GM18867 (cell line): ENCODE data around the gene OR13J1.

ENCODE experiments used
- ATAC-seq: cut with Tn5 transposase; IDR thresholded peaks from one replicate; pipeline ENCODE4 v1.9.1; 2021; ENCODE audit warnings: mild to moderate bottlenecking, moderate library complexity; ENCODE audit not compliant: unreplicated experiment

The OR13J1 gene

DNA sequence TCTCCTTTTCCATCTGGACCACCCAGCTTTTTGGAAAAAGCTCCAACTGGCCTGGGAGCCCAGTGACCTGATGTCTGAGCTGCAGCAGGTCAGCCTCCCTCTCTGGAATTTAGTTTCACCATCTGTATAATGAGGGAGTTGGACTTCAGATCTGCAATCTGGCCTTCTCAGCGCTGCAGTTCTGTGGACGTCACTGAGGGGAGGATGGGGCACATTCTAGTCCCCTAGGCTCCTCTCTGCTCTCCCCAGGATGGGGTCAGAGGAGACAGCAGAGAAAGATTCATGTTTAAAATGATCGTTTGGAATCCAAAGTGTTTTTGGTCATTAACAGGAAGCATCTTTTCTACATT is 10.2 kb downstream of the OR13J1 start:
- ATAC-seq, result no peak

DNA sequence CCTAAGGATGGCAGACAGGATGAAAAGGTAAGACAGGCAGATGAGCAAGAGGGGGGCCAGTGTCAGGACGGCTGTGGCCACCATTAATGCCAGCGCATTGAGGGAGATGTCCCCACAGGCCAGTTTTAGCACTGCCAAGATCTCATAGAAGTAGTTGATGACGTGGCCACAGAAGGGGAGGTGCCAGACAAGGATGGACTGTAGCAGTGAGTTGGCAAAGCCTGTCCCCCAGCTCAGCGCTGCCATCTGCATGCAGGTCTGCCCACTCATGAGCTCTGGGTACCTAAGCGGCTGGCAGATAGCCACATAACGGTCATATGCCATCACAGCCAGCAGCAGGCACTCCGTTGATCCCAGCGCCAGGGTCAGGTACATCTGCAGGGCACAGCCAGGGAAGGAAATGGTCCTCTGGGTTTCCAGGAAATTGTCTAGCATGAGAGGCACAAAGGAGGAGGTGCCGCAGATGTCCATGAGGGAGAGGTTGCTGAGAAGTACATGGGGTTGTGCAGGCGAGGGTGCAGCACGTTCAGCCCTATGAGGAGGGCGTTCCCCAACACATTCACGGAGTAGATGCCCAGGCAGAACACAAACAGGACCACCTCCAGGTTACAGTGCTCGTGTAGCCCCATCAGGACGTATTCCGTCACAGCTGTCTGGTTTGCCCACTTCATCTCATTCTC is 10.8 kb downstream of the OR13J1 start:
- ATAC-seq, result no peak

DNA sequence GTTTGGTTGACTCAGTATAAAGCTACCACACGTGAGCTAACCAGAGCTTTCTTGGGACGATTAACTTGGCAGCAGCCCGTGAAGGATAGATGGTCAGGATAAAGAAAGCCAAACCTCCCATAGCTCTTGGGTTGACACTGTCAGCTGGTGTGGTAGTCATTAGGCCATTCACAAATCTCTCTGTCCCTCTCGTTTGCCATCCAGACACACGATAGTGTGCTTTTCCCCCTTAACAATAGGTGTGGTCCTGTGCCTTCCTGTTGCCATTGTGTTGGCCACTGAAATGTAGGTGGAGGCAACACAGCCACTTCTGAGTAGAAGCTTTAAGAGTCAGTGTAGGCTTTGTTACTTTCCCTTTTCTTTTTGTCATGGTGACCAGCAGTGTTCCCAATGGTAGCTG is 11.7 kb downstream of the OR13J1 start:
- no peak for ATAC-seq

DNA sequence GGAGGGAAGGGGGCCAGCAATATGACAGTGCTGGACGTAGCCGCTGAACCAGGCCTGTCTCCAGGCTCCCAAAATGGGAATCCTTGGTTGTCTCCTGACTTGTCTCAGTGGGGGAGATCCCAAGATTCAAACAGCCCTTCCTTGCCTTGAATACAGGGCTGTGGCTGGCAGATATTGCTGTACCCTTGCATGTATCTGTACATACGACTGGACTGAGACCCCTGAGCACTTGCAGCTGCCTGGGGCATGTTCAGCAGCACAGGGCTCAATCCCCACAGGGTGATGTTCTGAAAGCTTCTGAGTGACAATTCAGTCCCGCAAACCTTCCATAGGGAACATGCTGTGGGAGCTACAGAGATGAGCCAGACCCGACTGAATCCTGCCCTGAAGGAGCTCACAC is 13.3 kb downstream of the OR13J1 start:
- no peak for ATAC-seq

DNA sequence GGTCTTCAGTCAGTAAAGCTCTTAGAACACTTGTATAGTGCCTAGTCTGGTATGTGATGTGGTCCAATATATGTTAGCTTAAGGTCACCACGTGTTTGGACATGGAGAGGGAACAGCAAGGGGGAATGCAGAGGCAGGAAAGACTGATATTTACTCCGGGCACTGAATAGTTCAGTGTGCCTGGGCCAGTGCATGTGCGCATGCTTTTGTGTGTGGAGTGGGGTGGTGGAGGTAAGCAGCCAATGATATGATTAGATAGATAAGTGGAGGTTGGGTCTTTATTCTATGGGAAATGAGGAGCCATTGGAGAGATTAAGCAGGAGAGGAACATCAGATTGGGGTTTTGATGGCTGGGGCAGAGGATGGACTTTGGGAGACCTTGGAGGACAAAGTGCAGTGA is 14.0 kb downstream of the OR13J1 start:
- ATAC-seq, result no peak

DNA sequence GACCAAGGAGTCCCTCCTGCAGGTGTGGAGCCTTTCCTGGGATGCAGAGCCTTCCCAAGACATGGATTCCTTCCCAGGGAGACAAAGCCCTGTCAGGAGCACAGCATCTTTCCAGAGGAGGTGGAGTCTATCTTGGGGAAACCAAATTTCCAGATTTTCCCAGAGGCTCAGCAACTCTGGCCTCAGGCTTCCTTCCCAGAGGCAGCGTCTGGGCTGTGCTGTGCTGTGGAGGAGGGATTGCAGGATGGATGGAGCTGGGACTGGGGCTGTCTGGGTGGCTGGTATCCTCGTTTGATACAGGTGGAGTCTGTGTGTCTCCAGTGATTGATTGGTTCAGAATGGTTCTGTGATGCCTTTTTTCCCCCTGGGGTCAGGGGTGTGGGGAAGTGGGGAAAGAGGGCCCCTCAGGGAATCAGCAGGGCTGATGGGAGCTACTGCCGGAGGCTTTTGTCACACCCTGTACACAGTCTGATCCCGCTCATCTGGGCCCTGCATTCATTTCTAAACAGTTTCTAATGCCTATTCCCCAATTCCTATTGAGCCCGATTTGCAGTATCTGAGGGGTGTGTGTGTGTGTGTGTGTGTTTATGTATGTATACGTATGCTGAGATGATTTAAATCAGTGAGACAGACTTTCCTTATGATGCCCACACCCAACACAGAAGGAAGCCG is 16.0 kb downstream of the OR13J1 start:
- ATAC-seq, result no peak

DNA sequence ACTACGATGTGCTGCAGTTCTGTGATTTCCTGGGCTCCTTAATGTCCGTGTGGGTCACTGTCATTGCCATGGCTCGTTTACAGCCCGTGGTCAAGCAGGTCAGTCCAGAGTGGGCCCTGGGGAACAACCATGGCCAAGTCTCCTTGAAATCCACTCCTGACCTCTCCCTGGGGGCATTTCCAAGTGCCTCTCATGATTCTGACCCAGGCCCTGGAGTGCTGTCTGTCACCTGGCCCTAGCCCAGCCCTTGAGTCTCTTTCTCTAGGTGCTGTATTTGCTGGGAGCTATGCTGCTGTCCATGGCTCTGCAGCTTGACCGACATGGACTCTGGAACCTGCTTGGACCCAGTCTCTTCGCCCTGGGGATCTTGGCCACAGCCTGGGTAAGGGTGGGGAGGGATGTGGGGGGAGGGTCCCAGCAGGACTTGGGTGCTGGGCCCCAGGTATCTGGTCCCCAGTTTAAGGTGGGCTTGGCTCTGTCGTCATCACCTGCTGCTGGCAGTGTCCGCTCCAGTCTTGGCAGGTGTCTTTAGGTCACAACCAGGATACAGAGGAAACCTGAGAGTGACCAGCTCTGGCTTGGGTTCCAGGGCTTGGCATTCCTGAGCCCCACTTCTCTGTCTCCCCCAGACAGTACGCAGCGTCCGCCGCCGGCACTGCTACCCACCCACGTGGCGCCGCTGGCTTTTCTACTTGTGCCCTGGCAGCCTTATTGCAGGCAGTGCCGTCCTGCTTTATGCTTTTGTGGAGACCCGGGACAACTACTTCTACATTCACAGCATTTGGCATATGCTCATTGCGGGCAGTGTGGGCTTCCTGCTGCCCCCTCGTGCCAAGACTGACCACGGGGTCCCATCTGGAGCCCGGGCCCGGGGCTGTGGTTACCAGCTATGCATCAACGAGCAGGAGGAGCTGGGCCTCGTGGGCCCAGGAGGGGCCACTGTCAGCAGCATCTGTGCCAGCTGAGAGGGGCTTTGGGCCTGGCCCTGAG is 17.0 kb downstream of the OR13J1 start:
- no peak for ATAC-seq

DNA sequence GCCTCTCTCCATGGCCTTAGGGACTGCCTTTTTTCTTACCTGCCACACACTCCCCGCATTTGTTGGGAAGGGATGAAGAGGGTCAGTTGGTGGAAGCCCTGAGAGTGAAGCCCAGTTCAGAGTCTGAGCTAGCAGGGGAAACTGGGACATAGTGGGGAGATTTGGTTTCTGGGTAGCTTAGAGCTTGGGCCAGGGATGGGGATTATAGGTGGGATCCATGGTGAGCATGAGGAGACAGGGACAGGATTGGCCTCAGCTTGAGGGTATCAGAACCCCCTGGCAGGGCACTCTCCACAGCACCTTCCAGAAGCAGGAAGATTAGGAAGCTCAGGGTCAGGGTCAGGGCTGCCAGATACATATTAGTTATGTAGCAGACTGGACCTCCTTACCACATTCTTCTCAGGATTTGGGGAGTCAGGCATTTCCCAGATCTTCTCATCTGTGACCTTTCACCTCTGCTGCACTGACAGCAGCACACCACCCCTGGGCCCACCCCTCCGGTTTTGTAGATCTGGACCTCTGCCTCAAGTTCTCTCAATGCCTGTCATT is 17.9 kb downstream of the OR13J1 start:
- no peak for ATAC-seq

DNA sequence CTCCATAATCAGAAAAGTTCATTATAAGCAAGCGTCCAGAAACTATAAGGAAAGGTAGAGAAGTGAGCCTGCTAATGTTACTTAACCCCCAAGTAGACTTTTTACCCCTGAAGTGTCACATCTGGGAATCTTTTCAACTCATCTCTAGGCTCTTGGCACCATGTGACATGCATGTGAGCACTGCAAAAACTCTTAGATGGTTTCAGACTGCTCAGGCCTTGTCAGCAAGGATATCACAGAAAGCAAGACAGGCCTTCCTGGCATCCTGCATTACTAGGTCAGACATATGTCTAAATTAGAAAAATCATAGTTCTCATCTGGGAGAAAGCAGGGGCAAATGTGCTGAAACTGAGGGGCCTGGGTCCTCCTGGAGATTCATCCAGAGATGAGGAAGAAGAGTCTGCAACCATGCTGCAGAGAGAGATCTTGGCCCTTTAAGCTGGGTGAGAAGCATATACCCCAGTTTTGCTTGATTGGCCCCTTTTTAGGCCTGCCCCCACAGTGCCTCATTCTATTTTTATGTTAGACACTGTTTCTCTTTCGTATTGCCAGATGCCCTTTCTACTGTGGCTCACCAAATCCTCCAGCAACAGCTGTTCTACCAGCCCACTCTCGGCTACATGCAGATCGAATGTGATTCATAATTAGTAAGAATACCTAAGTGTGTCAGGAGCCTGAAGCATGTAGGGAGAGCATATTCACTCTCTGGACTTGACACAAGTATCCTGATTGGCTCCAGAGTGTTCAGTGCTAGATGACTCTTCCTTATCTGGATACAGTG is 22.2 kb downstream of the OR13J1 start:
- peak; percentile 96 for ATAC-seq

DNA sequence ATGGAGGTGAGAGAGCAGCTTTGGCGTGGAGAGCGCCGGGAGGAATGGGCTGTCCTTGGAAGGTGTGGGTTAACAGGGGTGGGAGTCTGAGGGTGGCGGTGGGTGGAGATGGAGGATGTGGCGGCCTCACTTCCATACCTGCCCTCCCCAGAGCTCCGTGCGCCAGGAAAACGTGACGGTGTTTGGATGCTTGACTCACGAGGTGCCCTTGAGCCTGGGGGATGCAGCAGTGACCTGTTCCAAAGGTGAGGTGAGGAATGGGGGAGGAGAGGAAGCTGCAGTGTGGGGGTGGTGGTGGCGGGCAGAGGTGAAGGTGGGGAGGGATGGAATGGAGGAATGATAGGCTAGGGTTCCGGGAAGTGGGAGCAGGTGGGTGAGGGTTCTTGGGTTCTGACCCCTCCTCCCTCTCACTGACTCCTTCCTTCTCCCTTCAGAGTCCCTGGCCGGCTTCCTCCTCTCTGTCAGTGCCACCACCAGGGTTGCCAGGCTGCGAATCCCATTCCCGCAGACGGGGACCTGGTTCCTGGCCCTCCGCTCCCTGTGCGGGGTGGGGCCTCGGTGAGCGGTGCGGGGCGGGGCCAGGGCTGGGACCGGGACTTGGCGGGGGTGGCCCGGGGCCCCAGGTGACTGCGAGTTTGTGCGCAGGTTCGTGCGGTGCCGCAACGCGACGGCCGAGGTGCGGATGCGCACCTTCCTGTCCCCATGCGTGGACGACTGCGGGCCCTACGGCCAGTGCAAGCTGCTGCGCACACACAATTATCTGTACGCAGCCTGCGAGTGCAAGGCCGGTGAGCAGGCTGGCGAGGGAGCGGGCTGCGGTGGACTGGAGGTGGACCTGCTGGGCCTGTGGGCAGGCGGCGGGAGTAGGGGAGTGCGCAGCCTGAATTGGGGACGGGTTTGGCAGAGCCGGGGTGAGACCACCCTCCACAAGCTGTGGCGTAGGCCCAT is 24.1 kb downstream of the OR13J1 start:
- ATAC-seq, result no peak

DNA sequence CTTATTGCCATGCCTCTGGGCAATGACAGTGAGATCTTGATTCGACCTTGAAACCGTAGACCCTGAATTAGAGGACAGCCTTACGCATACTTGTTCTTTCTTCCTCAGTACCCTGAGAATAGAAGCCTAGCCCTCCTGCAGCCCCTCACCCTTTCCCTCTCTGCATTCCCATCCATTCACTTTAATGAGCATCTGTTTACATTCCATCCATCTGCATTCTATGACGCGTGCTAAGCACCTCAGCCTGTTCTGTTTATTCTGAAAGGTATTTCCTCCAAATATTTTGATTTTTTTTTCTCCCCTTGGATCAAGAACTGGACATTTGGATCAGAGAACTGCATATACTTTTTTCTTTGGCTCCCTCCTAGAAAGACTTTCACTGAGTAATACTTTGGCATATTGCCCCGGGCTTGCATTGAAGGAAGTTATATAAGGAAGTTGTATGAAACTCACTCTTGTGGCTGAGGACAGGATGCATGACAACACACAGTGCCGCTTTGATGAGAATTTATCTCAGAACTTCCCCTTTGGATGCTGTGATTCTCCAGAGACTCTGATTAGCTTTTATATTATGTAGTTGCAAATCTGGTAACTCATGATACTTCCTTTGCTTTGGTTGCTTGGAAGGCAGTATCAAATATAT is 25.5 kb downstream of the OR13J1 start:
- ATAC-seq, result no peak

DNA sequence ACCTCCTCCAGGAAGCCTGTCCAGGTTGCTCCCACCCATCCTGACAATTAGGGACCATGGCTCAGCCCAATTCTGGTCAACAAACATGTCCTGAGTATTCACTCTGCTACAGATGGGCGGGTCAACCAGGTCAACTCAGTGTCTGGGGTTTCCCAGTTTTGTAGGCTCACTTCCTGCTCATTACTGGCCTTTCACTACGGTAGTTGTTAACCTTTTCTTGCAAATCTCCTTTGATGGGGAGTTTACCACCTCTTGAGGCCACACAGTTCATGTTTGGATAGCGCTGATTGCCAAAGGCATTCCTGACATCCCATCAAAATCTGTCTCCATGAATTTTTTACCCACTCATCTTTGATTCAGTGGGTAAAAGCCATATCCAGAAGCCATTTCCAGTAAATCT is 27.4 kb downstream of the OR13J1 start:
- ATAC-seq, result peak; percentile 72

DNA sequence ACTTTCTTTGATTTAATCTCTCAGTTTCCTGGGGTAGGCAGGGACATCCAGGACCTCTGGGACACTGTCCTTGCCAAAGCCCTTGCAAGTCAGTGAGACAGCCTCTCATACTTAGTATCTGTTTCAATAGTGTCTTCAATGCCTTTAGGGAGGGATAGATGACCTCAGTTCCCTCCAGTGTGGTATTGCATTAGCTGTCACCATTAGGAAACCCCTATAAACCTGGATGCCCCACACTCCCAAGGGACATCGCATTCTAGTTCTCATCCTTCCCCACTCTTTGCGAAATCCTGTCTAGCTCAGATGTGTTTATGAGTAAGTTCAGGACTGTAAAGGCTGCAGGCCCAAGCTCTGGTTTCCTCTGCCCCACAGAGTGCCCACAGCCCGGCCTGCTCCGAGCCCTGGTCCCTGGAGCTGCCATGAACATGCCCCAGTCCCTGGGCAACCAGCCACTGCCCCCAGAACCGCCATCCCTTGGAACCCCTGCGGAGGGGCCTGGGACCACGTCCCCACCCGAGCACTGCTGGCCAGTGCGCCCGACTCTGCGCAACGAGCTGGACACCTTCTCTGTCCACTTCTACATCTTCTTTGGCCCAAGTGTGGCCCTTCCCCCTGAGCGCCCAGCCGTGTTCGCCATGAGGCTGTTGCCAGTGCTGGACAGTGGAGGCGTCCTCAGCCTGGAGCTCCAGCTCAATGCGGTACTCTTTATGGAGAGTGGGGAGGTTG is 28.0 kb downstream of the OR13J1 start:
- peak; percentile 6 for ATAC-seq

DNA sequence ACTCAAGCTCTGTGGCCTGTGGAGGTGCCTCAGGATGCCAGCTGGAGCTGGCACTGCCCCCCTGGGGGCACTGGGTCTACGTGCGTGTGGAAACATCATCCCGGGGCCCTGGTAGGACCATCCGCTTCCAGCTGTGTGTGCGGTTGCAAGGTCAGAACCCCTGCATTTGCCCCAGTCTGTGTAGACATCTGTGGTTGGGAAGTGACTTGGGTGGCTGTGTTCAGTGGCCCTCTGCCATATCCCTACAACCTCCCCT is 28.6 kb downstream of the OR13J1 start:
- no peak for ATAC-seq

DNA sequence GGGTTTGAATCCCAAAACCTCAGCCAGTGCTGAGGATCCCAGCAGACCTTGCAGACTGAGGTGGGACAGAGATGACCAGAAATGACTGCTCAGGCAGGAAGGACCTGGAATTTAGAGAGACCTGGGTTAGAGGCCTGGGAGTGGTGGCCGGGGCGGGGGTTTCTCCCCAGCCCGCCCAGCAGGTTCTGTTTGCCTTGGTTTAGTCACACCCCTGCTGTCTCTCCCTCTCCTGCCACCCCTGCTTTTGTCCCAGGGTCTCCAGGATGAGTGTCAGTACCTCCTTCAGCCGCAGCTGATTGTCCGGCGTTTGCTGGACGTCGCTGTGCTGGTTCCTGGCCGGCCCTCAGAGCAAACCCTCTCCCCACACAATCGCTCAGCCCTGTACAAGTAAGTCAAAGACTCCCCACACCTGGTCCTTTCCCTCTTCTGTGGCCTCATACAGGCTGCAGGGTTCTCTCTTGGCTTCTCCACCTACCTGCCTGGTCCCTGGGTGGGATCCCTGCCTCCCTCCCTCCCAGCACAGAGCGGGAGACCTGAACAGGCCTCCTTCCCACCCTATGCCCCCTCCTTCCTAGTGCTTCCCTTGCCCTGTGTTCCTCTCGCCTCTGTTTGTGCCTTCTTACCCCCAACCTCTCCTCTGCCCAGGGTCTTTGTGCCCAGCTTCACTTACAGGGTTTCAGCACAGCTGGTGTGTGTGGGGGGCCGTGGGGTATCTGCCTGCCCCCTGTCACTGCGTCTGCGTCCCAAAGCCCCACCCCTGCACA is 29.1 kb downstream of the OR13J1 start:
- ATAC-seq, result no peak

DNA sequence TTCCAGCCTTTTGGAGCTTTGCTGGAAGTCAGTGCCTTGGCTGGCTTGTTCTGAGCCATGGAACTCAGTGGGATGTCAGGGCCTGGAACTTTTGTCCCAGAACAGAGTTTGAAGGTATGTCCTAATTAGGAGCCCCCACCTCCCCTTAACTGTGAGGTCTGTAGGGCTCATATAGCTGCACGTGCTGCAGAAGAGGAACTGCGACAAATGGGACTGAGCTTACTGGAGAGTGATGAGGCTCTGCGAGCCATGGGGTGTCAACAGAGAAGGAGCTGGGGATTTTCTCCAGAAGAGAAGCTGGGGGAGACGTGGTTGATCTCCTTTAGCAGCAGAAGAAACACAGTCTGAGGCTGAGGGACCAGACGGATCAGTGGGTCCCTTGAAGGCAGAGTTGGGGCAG is 30.3 kb downstream of the OR13J1 start:
- no peak for ATAC-seq

DNA sequence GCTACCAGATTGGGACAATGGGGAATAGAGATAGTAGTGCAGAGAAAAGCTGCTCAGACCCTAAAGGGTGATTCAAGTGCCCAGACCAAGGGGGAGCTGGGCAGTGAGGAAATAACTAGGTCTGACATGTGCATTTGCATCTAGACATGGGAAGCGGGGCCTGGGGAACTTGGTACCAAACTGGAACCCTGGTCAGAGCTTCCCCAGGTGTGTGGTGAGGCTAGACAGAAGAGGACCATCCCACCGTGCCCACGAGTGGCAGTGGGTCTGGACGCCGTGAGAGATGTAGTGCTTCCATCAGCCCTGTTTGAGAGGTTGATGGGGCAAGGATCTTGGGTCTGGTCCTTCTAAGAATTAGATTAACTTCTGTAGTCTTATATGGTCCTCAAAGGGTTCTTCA is 33.6 kb downstream of the OR13J1 start:
- no peak for ATAC-seq

DNA sequence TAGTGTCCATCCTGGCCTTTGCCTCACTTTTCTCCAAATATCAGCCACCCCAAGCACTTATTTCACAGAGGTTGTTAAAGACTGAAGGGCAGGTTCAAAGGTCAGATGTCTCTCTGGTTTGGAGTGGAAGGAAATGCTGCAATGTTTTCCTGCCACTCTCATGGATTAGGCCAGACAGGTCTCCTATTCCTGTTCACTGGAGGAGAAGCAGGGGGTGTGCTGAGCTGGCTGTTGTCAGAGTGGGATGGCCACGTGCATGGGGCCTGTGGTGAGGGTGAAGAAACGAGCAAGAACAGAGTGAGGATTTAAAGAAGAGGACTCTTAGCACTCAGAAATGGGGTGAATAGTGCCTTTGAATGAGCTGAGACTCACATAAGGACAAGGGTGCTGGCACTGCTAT is 34.4 kb downstream of the OR13J1 start:
- no peak for ATAC-seq
